Measurements from ENCODE around the gene TAGLN3.

The TAGLN3 gene

DNA sequence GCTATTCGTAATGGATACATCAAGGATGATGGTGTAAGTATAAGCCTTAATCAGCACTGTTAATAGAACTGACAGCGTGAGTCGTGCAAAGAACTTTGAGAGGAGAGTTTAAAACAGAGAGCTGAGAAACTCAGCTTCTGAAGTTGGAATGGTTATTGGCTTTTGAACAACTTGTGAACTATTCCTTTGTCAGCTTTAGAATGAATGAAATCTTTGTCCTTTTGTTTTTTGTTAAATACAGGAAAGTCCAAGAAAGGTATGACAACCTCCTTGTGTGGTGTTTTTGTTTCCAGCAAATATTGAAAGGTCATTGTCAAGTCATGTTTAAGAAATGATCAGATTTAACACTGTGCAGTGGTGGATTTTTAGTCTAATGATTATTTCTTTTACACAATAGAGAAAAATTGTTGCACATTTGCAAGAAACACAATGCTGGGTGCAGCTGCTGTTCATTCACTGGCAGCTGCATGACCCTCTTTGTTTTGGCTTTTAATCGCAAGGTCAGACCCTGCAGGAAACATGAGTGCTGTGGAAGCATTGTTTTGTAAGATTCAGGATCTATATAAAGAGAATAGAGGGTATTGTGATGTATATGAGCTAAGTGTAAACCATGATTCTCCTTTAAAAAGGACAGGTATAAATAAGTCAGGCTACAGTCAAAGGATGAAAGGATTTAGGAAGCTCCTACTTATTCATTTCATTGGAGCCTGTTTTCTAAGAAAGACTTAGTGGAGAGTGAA lies 41.6 kb upstream of the TAGLN3 start:
- no peak overlapping the region for H3K27ac ChIP-seq (replicated peaks; ENCODE audit: low read length)
- peaks cover 6 to 40% of the 10 kb centered on the region in 2 donors for H3K4me1 ChIP-seq (ENCODE audit: control insufficient read depth in 2 of 2, insufficient read depth in 1 of 2, low read depth in 1 of 2, low read length in 2 of 2)
- no peak overlapping the region for H3K23ac ChIP-seq (ENCODE audit: low read depth, low read length, poor library complexity)
- H3K4ac ChIP-seq (ENCODE audit: low read length) = no peak overlapping the region
- no peak overlapping the region for H2BK12ac ChIP-seq (ENCODE audit: low read length)
- H2BK5ac ChIP-seq (ENCODE audit: low read length) = no peak overlapping the region
- H2BK15ac ChIP-seq (ENCODE audit: low read length) = no peak overlapping the region
- no peaks in the 10 kb centered on the region for H3K9me3 ChIP-seq (replicated peaks in 1 of 2; ENCODE audit: control insufficient read depth in 2 of 2, insufficient read depth in 1 of 2, low read depth in 1 of 2, low read length in 2 of 2)
- no peak overlapping the region for H3K4me3 ChIP-seq (ENCODE audit: low read length in 2 of 2)
- no CpG with 5 or more reads among the region's 4 CpGs for WGBS, 2 donors (ENCODE audit: extremely low coverage in 2 of 2, insufficient read length in 2 of 2, insufficient replicate concordance in 1 of 2)
- no peak overlapping the region for H3K18ac ChIP-seq (ENCODE audit: low read length)
- no peak overlapping the region for H2AK5ac ChIP-seq (ENCODE audit: low read depth, low read length)
- H3K9ac ChIP-seq (ENCODE audit: low read depth, low read length, poor library complexity) = no peak overlapping the region
- no peak overlapping the region for H4K8ac ChIP-seq (ENCODE audit: low read depth, low read length)
- H3K14ac ChIP-seq (ENCODE audit: low read length) = no peak overlapping the region
- no peak overlapping the region for H2AFZ ChIP-seq (ENCODE audit: low read length)
- no peak overlapping the region for H2BK120ac ChIP-seq (ENCODE audit: low read depth, low read length)
- H3K4me2 ChIP-seq (ENCODE audit: insufficient read depth, low read length, poor library complexity, severe bottlenecking) = no peak overlapping the region
- no peak for DNase-seq (ENCODE audit: low spot score)
- H3K27me3 ChIP-seq (ENCODE audit: control insufficient read depth in 3 of 3, insufficient read depth in 3 of 3, low read depth in 1 of 3, low read length in 3 of 3) = no peaks in the 10 kb centered on the region
- no peaks in the 10 kb centered on the region for H3K79me1 ChIP-seq (ENCODE audit: low read depth, low read length)
- H4K91ac ChIP-seq (ENCODE audit: low read depth, low read length, poor library complexity) = no peak overlapping the region
- peaks cover 0 to 52% of the 10 kb centered on the region in 2 donors for H3K36me3 ChIP-seq (replicated peaks in 1 of 2; ENCODE audit: control insufficient read depth in 2 of 2, insufficient read depth in 2 of 2, low read length in 2 of 2)

DNA sequence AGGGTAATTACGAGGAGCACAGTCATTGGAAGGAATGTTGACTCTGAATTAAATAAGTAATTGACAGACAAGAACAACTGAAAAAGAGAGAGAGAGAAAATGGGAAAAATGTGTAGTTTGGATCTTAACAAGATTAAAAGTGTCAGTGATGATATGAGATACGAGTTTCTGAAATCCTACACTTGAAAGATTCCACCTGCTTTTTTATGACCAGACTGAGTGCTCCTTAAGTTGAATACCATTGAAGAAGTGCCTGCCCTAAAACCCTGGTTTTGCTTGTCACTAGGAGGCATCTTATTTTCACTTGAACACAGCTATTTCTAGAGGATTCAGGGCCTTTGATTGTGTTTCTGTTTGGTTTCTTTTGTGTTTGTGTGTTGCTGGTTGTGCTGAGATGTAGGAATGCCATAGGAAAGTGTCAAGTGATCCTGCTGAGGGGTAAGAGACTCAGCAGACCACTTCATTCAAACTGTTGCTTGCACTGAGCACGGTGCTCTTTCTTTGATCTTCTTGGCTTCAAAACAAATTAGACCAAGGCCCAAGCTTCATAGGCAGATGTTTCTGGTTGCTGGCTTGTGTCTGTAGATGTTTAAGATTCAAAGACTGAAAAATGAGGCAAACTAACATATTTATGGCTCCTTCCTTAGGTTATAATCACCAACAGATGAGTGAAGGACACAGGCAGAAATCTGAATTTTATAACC lies 37.1 kb upstream of the TAGLN3 start:
- no peak for DNase-seq (ENCODE audit: low spot score)
- no CpG with 5 or more reads among the region's 3 CpGs for WGBS, 2 donors (ENCODE audit: extremely low coverage in 2 of 2, insufficient read length in 2 of 2, insufficient replicate concordance in 1 of 2)

DNA sequence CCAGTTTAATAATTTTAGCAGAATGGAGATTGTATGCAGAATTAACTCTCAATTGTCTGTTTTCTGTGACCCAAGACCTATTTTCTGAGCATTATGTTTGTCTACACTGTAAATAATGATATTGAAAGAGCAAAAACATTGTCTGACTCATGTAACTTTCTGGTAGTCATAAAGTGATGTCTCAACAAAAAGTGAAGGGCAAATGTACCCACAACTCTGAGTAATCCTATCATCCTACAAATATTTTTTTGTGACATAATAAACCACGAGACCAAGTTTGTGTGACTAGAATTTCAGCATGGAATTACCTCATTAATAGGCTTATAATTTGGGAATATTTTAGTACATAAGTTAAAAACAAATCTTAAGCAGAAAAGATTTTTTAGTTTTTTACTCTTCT lies 35.3 kb upstream of the TAGLN3 start:
- Histone ChIP-seq H2AFZ (ENCODE audit: low read length) (no peak overlapping the region), H3K18ac (ENCODE audit: low read length) (no peak overlapping the region), H2BK12ac (ENCODE audit: low read length) (no peak overlapping the region), H4K91ac (ENCODE audit: low read depth, low read length, poor library complexity) (no peak overlapping the region), H3K27ac (replicated peaks; ENCODE audit: low read length) (no peak overlapping the region), H3K4ac (ENCODE audit: low read length) (no peak overlapping the region), H2AK5ac (ENCODE audit: low read depth, low read length) (no peak overlapping the region), H3K23ac (ENCODE audit: low read depth, low read length, poor library complexity) (no peak overlapping the region), H4K8ac (ENCODE audit: low read depth, low read length) (no peak overlapping the region), H3K36me3 (replicated peaks in 1 of 2; ENCODE audit: control insufficient read depth in 2 of 2, insufficient read depth in 2 of 2, low read length in 2 of 2) (peaks cover 0 to 77% of the 10 kb centered on the region in 2 donors), H3K14ac (ENCODE audit: low read length) (no peak overlapping the region), H3K4me1 (ENCODE audit: control insufficient read depth in 2 of 2, insufficient read depth in 1 of 2, low read depth in 1 of 2, low read length in 2 of 2) (peaks cover 1 to 27% of the 10 kb centered on the region in 2 donors), H2BK5ac (ENCODE audit: low read length) (no peak overlapping the region), H2BK15ac (ENCODE audit: low read length) (no peak overlapping the region), H3K79me1 (ENCODE audit: low read depth, low read length) (no peaks in the 10 kb centered on the region), H3K4me3 (ENCODE audit: low read length in 2 of 2) (no peak overlapping the region), H2BK120ac (ENCODE audit: low read depth, low read length) (no peak overlapping the region), H3K9ac (ENCODE audit: low read depth, low read length, poor library complexity) (no peak overlapping the region), H3K4me2 (ENCODE audit: insufficient read depth, low read length, poor library complexity, severe bottlenecking) (no peak overlapping the region), H3K9me3 (replicated peaks in 1 of 2; ENCODE audit: control insufficient read depth in 2 of 2, insufficient read depth in 1 of 2, low read depth in 1 of 2, low read length in 2 of 2) (no peaks in the 10 kb centered on the region), H3K27me3 (ENCODE audit: control insufficient read depth in 3 of 3, insufficient read depth in 3 of 3, low read depth in 1 of 3, low read length in 3 of 3) (no peaks in the 10 kb centered on the region)
- no CpG with 5 or more reads among the region's 1 CpG for WGBS, 2 donors (ENCODE audit: extremely low coverage in 2 of 2, insufficient read length in 2 of 2, insufficient replicate concordance in 1 of 2)
- no peak for DNase-seq (ENCODE audit: low spot score)

More for the DNA sequence above, 37.1 kb upstream of the TAGLN3 start:
- Histone ChIP-seq H3K36me3 (replicated peaks in 1 of 2; ENCODE audit: control insufficient read depth in 2 of 2, insufficient read depth in 2 of 2, low read length in 2 of 2) (peaks cover 0 to 60% of the 10 kb centered on the region in 2 donors), H4K91ac (ENCODE audit: low read depth, low read length, poor library complexity) (no peak overlapping the region), H3K14ac (ENCODE audit: low read length) (no peak overlapping the region), H4K8ac (ENCODE audit: low read depth, low read length) (no peak overlapping the region), H3K4me2 (ENCODE audit: insufficient read depth, low read length, poor library complexity, severe bottlenecking) (no peak overlapping the region), H3K4me3 (ENCODE audit: low read length in 2 of 2) (no peak overlapping the region), H3K79me1 (ENCODE audit: low read depth, low read length) (no peaks in the 10 kb centered on the region), H3K4me1 (ENCODE audit: control insufficient read depth in 2 of 2, insufficient read depth in 1 of 2, low read depth in 1 of 2, low read length in 2 of 2) (peaks cover 3 to 35% of the 10 kb centered on the region in 2 donors), H3K4ac (ENCODE audit: low read length) (no peak overlapping the region), H3K27me3 (ENCODE audit: control insufficient read depth in 3 of 3, insufficient read depth in 3 of 3, low read depth in 1 of 3, low read length in 3 of 3) (no peaks in the 10 kb centered on the region), H3K27ac (replicated peaks; ENCODE audit: low read length) (no peak overlapping the region), H3K9ac (ENCODE audit: low read depth, low read length, poor library complexity) (no peak overlapping the region), H2AK5ac (ENCODE audit: low read depth, low read length) (no peak overlapping the region), H2BK5ac (ENCODE audit: low read length) (no peak overlapping the region), H3K18ac (ENCODE audit: low read length) (no peak overlapping the region), H2BK15ac (ENCODE audit: low read length) (no peak overlapping the region), H2AFZ (ENCODE audit: low read length) (no peak overlapping the region), H3K23ac (ENCODE audit: low read depth, low read length, poor library complexity) (no peak overlapping the region), H2BK12ac (ENCODE audit: low read length) (no peak overlapping the region), H3K9me3 (replicated peaks in 1 of 2; ENCODE audit: control insufficient read depth in 2 of 2, insufficient read depth in 1 of 2, low read depth in 1 of 2, low read length in 2 of 2) (no peaks in the 10 kb centered on the region), H2BK120ac (ENCODE audit: low read depth, low read length) (no peak overlapping the region)

DNA sequence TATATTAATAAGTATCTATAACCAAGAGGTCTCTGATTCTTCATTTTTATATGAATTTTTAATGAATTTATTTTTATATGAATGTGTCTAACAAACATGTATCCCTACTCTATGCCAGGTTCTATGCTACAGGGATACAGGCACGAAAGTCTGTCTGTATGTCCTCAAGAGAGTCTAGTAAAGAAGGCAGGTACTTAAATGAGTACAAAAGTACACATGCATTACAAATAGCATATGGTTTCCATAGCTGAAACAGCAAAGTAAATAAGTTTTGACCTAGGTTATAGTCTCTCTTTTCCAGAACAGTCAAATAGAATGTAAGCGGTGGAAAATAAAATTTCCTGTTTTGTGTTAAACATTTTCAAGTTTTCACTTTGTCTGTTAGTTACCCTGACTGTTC lies 33.2 kb upstream of the TAGLN3 start:
- H2BK15ac ChIP-seq (ENCODE audit: low read length) = no peak overlapping the region
- no peak overlapping the region for H3K4me2 ChIP-seq (ENCODE audit: insufficient read depth, low read length, poor library complexity, severe bottlenecking)
- no peak overlapping the region for H3K18ac ChIP-seq (ENCODE audit: low read length)
- no peaks in the 10 kb centered on the region for H3K27me3 ChIP-seq (ENCODE audit: control insufficient read depth in 3 of 3, insufficient read depth in 3 of 3, low read depth in 1 of 3, low read length in 3 of 3)
- DNase-seq (ENCODE audit: low spot score) = no peak
- peaks cover 0 to 84% of the 10 kb centered on the region in 2 donors for H3K36me3 ChIP-seq (replicated peaks in 1 of 2; ENCODE audit: control insufficient read depth in 2 of 2, insufficient read depth in 2 of 2, low read length in 2 of 2)
- no peak overlapping the region for H3K23ac ChIP-seq (ENCODE audit: low read depth, low read length, poor library complexity)
- H3K79me1 ChIP-seq (ENCODE audit: low read depth, low read length) = no peaks in the 10 kb centered on the region
- H4K8ac ChIP-seq (ENCODE audit: low read depth, low read length) = no peak overlapping the region
- no peak overlapping the region for H3K4me3 ChIP-seq (ENCODE audit: low read length in 2 of 2)
- no peak overlapping the region for H3K4ac ChIP-seq (ENCODE audit: low read length)
- H3K27ac ChIP-seq (replicated peaks; ENCODE audit: low read length) = no peak overlapping the region
- WGBS, 2 donors (ENCODE audit: extremely low coverage in 2 of 2, insufficient read length in 2 of 2, insufficient replicate concordance in 1 of 2) = no CpG with 5 or more reads among the region's 2 CpGs
- H3K9ac ChIP-seq (ENCODE audit: low read depth, low read length, poor library complexity) = no peak overlapping the region
- peaks cover 1 to 18% of the 10 kb centered on the region in 2 donors for H3K4me1 ChIP-seq (ENCODE audit: control insufficient read depth in 2 of 2, insufficient read depth in 1 of 2, low read depth in 1 of 2, low read length in 2 of 2)
- H2AK5ac ChIP-seq (ENCODE audit: low read depth, low read length) = no peak overlapping the region
- no peaks in the 10 kb centered on the region for H3K9me3 ChIP-seq (replicated peaks in 1 of 2; ENCODE audit: control insufficient read depth in 2 of 2, insufficient read depth in 1 of 2, low read depth in 1 of 2, low read length in 2 of 2)
- H4K91ac ChIP-seq (ENCODE audit: low read depth, low read length, poor library complexity) = no peak overlapping the region
- no peak overlapping the region for H3K14ac ChIP-seq (ENCODE audit: low read length)
- no peak overlapping the region for H2BK120ac ChIP-seq (ENCODE audit: low read depth, low read length)
- no peak overlapping the region for H2AFZ ChIP-seq (ENCODE audit: low read length)
- no peak overlapping the region for H2BK12ac ChIP-seq (ENCODE audit: low read length)
- no peak overlapping the region for H2BK5ac ChIP-seq (ENCODE audit: low read length)
